Stomach smooth muscle (tissue), 2 donors: ENCODE measurements around the gene CALHM4.

Source experiments
- H3K27ac ChIP-seq: one replicate; pipeline ENCODE4 v1.7.0; 2013; ENCODE audit warnings: mild to moderate bottlenecking, low read length, inconsistent platforms
- H3K27me3 ChIP-seq, 2 donors: one replicate each; pipeline ENCODE4 v1.7.0; 2013; ENCODE audit warnings: low read length in 2 of 2; ENCODE audit not compliant: insufficient read depth in 2 of 2, control insufficient read depth in 1 of 2
- H3K36me3 ChIP-seq, 2 donors: one replicate each; pipeline ENCODE4 v1.7.0; 2013; ENCODE audit warnings: low read length in 2 of 2; ENCODE audit not compliant: control insufficient read depth in 2 of 2, insufficient read depth in 2 of 2
- H3K4me1 ChIP-seq: one replicate; pipeline ENCODE4 v1.7.0; 2013; ENCODE audit warnings: low read length; ENCODE audit not compliant: control insufficient read depth, insufficient read depth
- H3K4me3 ChIP-seq, 2 donors: one replicate each; pipeline ENCODE4 v1.7.0; 2013; ENCODE audit warnings: low read length in 2 of 2
- H3K9ac ChIP-seq, 2 donors: one replicate each; pipeline ENCODE4 v1.7.0; 2013; ENCODE audit warnings: low read length in 2 of 2, mild to moderate bottlenecking in 1 of 2
- H3K9me3 ChIP-seq, 2 donors: one replicate each; pipeline ENCODE4 v1.7.0; 2013; ENCODE audit warnings: low read length in 2 of 2; ENCODE audit not compliant: control insufficient read depth in 2 of 2
- donor health status: healthy.
- donor health status: Pancreatic carcinoma.

CALHM4 gene

DNA sequence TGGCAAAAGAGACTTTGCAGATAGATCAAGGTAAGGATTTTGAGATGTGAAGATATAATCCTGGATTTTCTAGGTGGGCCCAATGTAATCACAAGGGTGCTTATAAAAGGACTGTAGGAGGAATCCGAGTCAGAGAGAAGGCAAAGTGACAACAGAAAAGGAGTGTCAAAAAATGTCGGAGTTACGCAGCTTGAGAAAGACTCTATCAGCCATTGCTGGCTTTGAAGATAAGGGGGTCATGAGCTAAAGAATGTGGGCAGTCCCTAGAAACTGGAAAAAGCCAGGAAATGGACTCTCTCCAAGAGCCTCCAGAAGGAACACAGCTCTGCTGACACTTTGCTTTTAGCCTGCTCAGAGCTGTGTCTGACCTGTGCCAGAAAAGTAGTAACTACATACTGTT, 9.1 kb downstream of the CALHM4 start:
- Histone ChIP-seq H3K9ac (no peak overlapping the region), H3K9me3 (no peaks in the 10 kb centered on the region), H3K4me1 (peaks cover 7% of the 10 kb centered on the region), H3K36me3 (no peaks in the 10 kb centered on the region), H3K27me3 (no peaks in the 10 kb centered on the region), H3K27ac (no peak overlapping the region), H3K4me3 (no peak overlapping the region)

GRCh38 chr6:116563830-116564229, 10.3 kb downstream of the CALHM4 start:
- Histone ChIP-seq H3K27ac (no peak overlapping the region), H3K36me3 (no peaks in the 10 kb centered on the region), H3K4me1 (peaks cover 7% of the 10 kb centered on the region), H3K9ac (no peak overlapping the region), H3K9me3 (no peaks in the 10 kb centered on the region), H3K27me3 (no peaks in the 10 kb centered on the region), H3K4me3 (no peak overlapping the region)

GRCh38 chr6:116564311-116564710, 10.8 kb downstream of the CALHM4 start:
- Histone ChIP-seq H3K27ac (no peak overlapping the region), H3K9me3 (no peaks in the 10 kb centered on the region), H3K27me3 (no peaks in the 10 kb centered on the region), H3K9ac (no peak overlapping the region), H3K4me1 (peaks cover 7% of the 10 kb centered on the region), H3K4me3 (peak overlapping the region in 1 of 2 donors; percentile 71), H3K36me3 (no peaks in the 10 kb centered on the region)

DNA sequence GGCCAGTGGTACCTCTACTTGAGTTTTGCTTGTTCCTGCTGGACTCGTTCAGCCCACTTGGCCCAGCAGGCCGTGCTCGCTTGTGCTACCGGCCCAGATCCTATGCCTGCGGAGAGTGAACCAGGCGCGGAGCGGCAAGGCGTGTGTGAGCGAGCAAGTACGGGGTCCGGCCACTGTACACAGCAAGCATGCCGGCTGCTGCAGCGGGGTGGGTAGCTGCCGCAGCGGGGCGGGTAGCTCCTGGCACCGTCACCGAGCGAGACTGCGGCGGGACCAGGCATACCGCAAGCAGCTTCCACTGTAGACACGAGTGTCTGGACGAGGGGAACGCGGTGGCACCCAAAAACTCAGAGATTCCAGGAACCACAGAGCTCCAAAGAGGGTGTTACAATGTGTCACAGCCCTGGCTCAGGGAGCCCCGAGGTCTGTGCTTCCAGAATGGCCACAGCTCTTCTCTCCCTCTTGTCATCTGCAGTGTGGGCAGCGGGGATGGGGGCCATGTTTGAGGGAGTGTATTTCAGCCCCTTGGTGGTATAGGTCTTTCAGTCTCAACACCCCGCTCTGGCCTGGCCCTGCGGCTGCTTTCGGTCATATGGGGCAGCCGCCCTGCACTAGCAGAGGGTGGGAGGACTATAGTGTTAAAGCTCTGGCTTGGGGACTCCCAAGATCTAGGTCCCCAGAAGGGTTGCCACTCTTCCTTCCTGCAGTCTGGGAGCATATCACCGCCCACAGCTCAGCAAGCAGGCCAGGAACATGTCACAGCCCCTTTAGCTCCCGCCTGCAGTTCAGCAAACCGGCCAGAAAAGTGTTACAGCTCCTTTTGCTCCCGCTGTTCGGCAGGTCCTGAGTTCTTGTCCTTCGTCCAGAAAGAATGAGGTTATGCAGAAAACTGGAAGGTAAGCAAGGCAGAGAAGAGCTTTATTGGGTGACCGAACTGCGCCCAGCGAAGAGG, 11.6 kb downstream of the CALHM4 start:
- H3K9ac ChIP-seq = peak overlapping the region; percentile 46 to 62
- H3K27me3 ChIP-seq = no peaks in the 10 kb centered on the region
- H3K4me1 ChIP-seq = peaks cover 10% of the 10 kb centered on the region
- H3K9me3 ChIP-seq = no peaks in the 10 kb centered on the region
- H3K27ac ChIP-seq = no peak overlapping the region
- H3K4me3 ChIP-seq = peak overlapping the region; percentile 58 to 71
- H3K36me3 ChIP-seq = no peaks in the 10 kb centered on the region

DNA sequence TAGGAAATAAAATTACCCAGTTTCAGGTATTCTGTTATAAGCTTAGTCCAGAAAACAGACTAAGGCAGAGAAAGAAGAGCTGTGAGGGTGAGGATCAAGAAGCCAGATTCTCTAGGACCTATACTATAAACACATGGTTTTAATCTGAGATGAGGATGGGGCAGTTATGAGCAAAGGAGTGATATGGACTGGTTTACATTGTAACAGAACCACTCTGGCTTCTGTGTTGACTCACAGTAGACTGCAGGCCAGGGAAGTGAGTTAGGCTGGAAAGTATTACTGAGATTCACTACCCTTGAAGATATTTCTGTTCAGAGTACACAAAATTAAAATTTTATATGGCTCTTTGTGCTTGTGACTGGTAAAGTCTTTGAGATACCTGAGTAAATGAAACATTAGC, 14.6 kb downstream of the CALHM4 start:
- Histone ChIP-seq H3K4me3 (no peak overlapping the region), H3K27me3 (no peaks in the 10 kb centered on the region), H3K9me3 (no peaks in the 10 kb centered on the region), H3K27ac (no peak overlapping the region), H3K36me3 (no peaks in the 10 kb centered on the region), H3K4me1 (peaks cover 16% of the 10 kb centered on the region), H3K9ac (no peak overlapping the region)

GRCh38 chr6:116568821-116569755, 15.5 kb downstream of the CALHM4 start:
- no peaks in the 10 kb centered on the region for H3K9me3 ChIP-seq
- no peaks in the 10 kb centered on the region for H3K36me3 ChIP-seq
- H3K27ac ChIP-seq = no peak overlapping the region
- peaks cover 16% of the 10 kb centered on the region for H3K4me1 ChIP-seq
- no peaks in the 10 kb centered on the region for H3K27me3 ChIP-seq
- no peak overlapping the region for H3K9ac ChIP-seq
- H3K4me3 ChIP-seq = no peak overlapping the region

DNA sequence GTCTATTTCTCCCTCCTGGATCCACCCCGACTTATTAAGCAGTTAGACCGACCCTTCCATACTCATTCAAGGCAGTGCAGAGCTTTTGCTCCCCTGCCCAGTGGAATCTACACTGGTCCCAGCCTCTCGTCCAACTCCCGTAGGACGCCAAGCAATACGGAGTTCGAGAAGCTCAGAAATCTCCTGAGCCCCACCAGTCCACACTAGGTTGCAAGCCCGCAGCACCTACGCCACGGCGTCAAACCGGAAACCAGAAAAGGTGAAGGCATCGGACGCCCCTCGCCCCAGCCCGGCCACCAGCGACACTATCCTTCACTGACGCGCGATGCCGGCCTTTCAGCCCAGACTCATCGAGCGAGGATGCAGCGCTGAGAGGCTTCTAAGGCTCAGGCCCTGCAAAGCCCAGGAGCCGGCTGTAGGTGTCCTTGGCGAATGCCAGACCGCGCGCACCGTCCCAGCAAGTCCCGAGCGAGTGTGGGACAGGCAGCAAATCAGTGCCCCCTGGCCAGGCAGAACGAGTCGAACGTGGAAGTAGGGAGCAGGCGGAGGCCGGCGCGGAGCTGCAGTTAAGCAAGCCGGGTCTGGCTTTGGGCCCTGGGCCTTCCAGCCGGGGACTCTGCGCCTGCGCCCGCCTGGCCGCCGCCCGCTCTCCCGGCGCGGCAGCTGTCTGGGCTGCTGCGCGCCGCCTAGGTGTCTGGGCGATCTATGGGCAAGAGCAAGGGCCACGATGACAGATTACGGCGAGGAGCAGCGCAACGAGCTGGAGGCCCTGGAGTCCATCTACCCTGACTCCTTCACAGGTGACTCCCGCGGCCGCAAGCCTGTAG, 17.5 kb downstream of the CALHM4 start, which contains the start of gene RWDD1:
TSS of gene RWDD1 (plus strand) at position 649 of the 827 bp plus-strand sequence. CDS start at position 728, 79 bp downstream.
- Histone ChIP-seq H3K27me3 (no peaks in the 10 kb centered on the region), H3K4me1 (peaks cover 9% of the 10 kb centered on the region), H3K9me3 (no peaks in the 10 kb centered on the region), H3K36me3 (peaks cover 0 to 5% of the 10 kb centered on the region in 2 donors), H3K9ac (peak within 1 kb of the TSS; percentile 93 to 98), H3K27ac (peak within 1 kb of the TSS; percentile 92), H3K4me3 (peak within 1 kb of the TSS; percentile 92 to 96)

GRCh38 chr6:116571683-116572000, 18.1 kb downstream of the CALHM4 start:
- Histone ChIP-seq H3K9me3 (no peaks in the 10 kb centered on the region), H3K9ac (peak overlapping the region; percentile 93 to 98), H3K4me1 (peaks cover 9% of the 10 kb centered on the region), H3K36me3 (peaks cover 0 to 9% of the 10 kb centered on the region in 2 donors), H3K27ac (peak overlapping the region; percentile 92), H3K4me3 (peak overlapping the region; percentile 92 to 96), H3K27me3 (no peaks in the 10 kb centered on the region)

DNA sequence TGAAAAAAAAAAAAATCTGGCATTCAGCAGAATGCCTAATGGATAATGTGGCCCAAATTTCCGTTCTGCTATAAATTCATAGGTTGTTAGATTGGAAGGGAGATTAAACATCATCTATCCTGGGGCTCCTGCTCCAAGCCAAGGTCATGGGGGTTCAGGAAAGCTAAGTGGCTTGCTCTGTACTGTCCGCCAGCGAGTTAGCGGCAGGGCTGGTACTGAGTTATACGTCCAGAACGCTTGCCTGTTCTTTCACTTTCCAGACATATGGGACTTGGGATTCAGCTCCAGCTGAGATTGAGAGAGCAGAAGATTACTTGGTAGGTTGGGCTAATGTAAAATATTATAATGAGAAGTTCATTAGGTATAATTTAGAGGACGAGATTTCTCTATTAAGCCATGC, 18.6 kb downstream of the CALHM4 start:
- Histone ChIP-seq H3K9me3 (no peaks in the 10 kb centered on the region), H3K27ac (peak overlapping the region; percentile 92), H3K36me3 (peaks cover 0 to 14% of the 10 kb centered on the region in 2 donors), H3K4me3 (peak overlapping the region; percentile 92 to 96), H3K27me3 (no peaks in the 10 kb centered on the region), H3K9ac (peak overlapping the region; percentile 93 to 98), H3K4me1 (peaks cover 9% of the 10 kb centered on the region)

GRCh38 chr6:116575227-116575626, 21.7 kb downstream of the CALHM4 start:
- H3K9me3 ChIP-seq = no peaks in the 10 kb centered on the region
- H3K27ac ChIP-seq = no peak overlapping the region
- no peak overlapping the region for H3K9ac ChIP-seq
- peaks cover 6% of the 10 kb centered on the region for H3K4me1 ChIP-seq
- no peaks in the 10 kb centered on the region for H3K27me3 ChIP-seq
- no peak overlapping the region for H3K4me3 ChIP-seq
- H3K36me3 ChIP-seq = peaks cover 0 to 15% of the 10 kb centered on the region in 2 donors
